Liver (tissue), 3 donors: ENCODE measurements around the gene BMPER.

ENCODE experiments used
- GABPA ChIP-seq, 2 donors: IDR thresholded peaks in 1 of 2; conservative IDR thresholded peaks in 1 of 2; 2 replicates each; pipeline ENCODE4 v1.6.1; 2016; ENCODE audit warnings: antibody characterized with exemption in 2 of 2, mild to moderate bottlenecking in 1 of 2, moderate library complexity in 1 of 2
- HNF4A ChIP-seq, 2 donors: conservative IDR thresholded peaks; 2 replicates each; pipeline ENCODE4 v1.6.1; 2016; ENCODE audit warnings: antibody characterized with exemption in 2 of 2, mild to moderate bottlenecking in 2 of 2
- JUND ChIP-seq, 2 donors: IDR thresholded peaks; 2 replicates each; pipeline ENCODE4 v1.6.1; 2016; ENCODE audit warnings: antibody characterized with exemption in 2 of 2
- NR2F2 ChIP-seq: IDR thresholded peaks from 2 replicates; pipeline ENCODE4 v1.6.1; 2016; ENCODE audit warnings: antibody characterized with exemption
- RXRA ChIP-seq, 2 donors: IDR thresholded peaks; 2 replicates each; pipeline ENCODE4 v1.6.1; 2017 to 2018; ENCODE audit warnings: antibody characterized with exemption in 2 of 2, mild to moderate bottlenecking in 1 of 2
- SP1 ChIP-seq: IDR thresholded peaks from 2 replicates; pipeline ENCODE4 v1.6.1; 2018; ENCODE audit warnings: antibody characterized with exemption, mild to moderate bottlenecking
- TAF1 ChIP-seq: conservative IDR thresholded peaks from 2 replicates; pipeline ENCODE4 v1.6.1; 2016; ENCODE audit warnings: antibody characterized with exemption, mild to moderate bottlenecking
- YY1 ChIP-seq: IDR thresholded peaks from 2 replicates; pipeline ENCODE4 v1.6.1; 2016; ENCODE audit warnings: antibody characterized with exemption, mild to moderate bottlenecking
- TF ChIP-seq, protein P1 (sequence below): fragments of 150-350 bp; IDR thresholded peaks from 2 replicates; pipeline ENCODE4 v1.5.1; 2017; ENCODE audit warnings: improper control_type of control experiment, low read depth, low read length; ENCODE audit not compliant: missing input control
- TF ChIP-seq, protein P2 (sequence below): IDR thresholded peaks from 2 replicates; pipeline ENCODE4 v1.6.1; 2016; ENCODE audit warnings: antibody characterized with exemption, mild to moderate bottlenecking
- TF ChIP-seq, protein P3 (sequence below): IDR thresholded peaks from 2 replicates; pipeline ENCODE4 v1.6.1; 2016; ENCODE audit warnings: antibody characterized with exemption
- donor health status: healthy.
- donor health status: healthy.

DNA sequence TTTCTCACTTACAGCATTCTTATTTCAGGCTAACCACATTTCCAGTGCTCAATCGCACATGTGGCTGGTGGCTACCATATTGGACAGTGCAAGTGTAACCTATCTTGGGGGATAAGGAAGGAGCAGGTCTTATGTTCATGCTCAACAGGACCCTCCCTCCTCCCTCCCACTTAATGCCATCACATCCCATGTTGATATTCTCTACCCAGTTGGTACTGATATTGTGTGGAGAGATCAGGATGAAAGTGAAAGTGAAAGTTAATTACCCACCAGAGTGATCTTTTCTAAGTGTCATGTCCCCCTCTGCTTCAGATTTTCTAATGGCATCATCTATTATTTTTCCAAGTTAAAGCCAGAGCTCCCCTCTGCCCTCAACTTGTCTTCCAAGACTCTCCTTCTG lies 91.6 kb downstream of the BMPER start:
- TF ChIP-seq, protein P1, sequence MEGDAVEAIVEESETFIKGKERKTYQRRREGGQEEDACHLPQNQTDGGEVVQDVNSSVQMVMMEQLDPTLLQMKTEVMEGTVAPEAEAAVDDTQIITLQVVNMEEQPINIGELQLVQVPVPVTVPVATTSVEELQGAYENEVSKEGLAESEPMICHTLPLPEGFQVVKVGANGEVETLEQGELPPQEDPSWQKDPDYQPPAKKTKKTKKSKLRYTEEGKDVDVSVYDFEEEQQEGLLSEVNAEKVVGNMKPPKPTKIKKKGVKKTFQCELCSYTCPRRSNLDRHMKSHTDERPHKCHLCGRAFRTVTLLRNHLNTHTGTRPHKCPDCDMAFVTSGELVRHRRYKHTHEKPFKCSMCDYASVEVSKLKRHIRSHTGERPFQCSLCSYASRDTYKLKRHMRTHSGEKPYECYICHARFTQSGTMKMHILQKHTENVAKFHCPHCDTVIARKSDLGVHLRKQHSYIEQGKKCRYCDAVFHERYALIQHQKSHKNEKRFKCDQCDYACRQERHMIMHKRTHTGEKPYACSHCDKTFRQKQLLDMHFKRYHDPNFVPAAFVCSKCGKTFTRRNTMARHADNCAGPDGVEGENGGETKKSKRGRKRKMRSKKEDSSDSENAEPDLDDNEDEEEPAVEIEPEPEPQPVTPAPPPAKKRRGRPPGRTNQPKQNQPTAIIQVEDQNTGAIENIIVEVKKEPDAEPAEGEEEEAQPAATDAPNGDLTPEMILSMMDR, result no peak
- TF ChIP-seq GABPA (IDR thresholded peaks at IDR 0.05 in 1 of 2, conservative IDR thresholded peaks at IDR 0.05 in 1 of 2) (no peak), YY1 (no peak), JUND (IDR thresholded peaks at IDR 0.05) (no peak), HNF4A (conservative IDR thresholded peaks at IDR 0.05) (no peak), TAF1 (no peak), SP1 (no peak), RXRA (IDR thresholded peaks at IDR 0.05) (no peak), NR2F2 (no peak)
- TF ChIP-seq, protein P2, sequence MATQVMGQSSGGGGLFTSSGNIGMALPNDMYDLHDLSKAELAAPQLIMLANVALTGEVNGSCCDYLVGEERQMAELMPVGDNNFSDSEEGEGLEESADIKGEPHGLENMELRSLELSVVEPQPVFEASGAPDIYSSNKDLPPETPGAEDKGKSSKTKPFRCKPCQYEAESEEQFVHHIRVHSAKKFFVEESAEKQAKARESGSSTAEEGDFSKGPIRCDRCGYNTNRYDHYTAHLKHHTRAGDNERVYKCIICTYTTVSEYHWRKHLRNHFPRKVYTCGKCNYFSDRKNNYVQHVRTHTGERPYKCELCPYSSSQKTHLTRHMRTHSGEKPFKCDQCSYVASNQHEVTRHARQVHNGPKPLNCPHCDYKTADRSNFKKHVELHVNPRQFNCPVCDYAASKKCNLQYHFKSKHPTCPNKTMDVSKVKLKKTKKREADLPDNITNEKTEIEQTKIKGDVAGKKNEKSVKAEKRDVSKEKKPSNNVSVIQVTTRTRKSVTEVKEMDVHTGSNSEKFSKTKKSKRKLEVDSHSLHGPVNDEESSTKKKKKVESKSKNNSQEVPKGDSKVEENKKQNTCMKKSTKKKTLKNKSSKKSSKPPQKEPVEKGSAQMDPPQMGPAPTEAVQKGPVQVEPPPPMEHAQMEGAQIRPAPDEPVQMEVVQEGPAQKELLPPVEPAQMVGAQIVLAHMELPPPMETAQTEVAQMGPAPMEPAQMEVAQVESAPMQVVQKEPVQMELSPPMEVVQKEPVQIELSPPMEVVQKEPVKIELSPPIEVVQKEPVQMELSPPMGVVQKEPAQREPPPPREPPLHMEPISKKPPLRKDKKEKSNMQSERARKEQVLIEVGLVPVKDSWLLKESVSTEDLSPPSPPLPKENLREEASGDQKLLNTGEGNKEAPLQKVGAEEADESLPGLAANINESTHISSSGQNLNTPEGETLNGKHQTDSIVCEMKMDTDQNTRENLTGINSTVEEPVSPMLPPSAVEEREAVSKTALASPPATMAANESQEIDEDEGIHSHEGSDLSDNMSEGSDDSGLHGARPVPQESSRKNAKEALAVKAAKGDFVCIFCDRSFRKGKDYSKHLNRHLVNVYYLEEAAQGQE, result no peak
- TF ChIP-seq, protein P3, sequence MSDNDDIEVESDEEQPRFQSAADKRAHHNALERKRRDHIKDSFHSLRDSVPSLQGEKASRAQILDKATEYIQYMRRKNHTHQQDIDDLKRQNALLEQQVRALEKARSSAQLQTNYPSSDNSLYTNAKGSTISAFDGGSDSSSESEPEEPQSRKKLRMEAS, result no peak
